HTR-8/SVneo (cell line): ENCODE data around the gene PLCL2.

Experiments used
- DNase-seq: peaks from one replicate; pipeline ENCODE4 v3.0.0; 2011; ENCODE audit warnings: low spot score, mixed read lengths; ENCODE audit not compliant: insufficient read length
- FAIRE-seq: peaks from 2 replicates; lab custom pipeline; 2011; peaks lifted over from hg19 to GRCh38; lab: Jason Lieb, UNC

The PLCL2 gene

GRCh38 chr3:16911916-16912315 is 27.2 kb downstream of the PLCL2 start:
- FAIRE-seq (no peak), DNase-seq (no peak)

- FAIRE-seq (no peak), DNase-seq (no peak)
Measured at GRCh38 chr3:16912400-16913263, 27.9 kb downstream of the PLCL2 start.

GRCh38 chr3:16913264-16913580 is 28.5 kb downstream of the PLCL2 start:
- DNase-seq = no peak
- FAIRE-seq = no peak

- FAIRE-seq = no peak
- DNase-seq = no peak
Measured at GRCh38 chr3:16916840-16917239, 32.1 kb downstream of the PLCL2 start.

DNA sequence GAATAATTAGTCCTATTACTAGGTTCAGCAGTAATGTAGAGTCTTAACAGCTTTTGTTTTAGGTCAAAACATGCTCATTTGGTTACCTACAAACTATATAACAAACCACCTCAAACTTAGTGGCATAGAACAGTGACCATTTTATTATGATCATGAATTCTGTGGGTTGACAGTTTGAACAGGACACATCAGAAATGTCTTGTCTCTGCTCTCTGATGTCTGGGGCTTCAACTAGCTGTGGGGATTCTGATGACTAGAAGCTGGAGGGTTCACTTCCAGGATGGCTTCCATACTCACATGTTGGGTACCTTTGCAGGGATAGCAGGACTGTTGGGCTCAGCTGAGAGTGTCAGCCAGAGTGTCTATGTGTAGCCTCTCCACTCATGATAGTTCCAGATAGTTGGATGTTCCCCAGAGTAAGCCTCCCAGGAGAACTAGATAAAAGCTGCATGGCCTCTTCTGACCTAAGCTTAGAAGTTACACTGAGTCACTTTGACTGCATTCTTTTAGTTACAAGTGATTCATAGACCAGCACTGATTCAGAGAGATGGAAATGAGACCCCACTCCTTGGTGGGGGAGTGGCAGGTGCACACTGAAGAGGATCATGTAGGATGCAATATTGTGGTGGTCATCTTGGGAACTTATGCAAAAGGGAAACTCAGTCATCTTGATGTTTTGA is 32.6 kb downstream of the PLCL2 start:
- FAIRE-seq (no peak), DNase-seq (no peak)

- no peak for DNase-seq
- FAIRE-seq = no peak
Measured at GRCh38 chr3:16917980-16918682, 33.4 kb downstream of the PLCL2 start.

DNA sequence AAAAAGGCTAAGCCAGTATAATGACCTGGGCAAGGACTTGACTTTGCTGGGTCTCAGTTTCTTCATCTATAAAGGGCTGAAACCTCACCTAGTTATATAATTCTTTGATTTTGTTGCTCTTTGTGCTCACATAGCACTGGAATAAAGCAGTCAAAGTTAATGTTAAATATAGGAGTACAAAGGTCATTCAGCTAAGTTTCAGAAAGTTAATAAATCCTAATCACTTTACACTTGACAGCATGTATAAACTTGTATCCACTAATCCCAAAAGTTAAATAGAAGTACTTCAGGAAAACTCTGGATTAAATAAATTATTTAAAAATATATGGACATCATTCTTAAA is 33.9 kb downstream of the PLCL2 start:
- FAIRE-seq (no peak), DNase-seq (no peak)

GRCh38 chr3:16923112-16923511 is 38.4 kb downstream of the PLCL2 start:
- FAIRE-seq = no peak
- no peak for DNase-seq

DNA sequence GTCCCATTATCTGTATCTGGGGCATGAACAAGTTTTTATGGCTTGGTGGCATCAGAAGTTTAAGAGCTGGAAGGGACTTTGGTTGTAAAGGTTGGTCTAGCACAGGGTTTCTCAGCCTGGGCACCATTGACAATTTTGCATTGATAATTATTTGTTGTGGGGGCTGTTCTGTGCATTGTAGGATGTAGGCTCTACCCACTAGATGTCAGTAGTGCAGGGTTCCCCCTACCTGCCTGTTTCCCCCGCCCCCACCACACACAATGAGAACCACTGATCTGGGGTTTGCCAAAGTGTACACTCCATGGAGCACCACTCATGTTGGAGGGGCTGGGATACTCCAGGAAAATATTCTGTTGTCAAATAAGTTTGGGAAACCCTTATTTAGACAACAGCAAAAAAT is 42.7 kb downstream of the PLCL2 start:
- FAIRE-seq = no peak
- DNase-seq = no peak

DNA sequence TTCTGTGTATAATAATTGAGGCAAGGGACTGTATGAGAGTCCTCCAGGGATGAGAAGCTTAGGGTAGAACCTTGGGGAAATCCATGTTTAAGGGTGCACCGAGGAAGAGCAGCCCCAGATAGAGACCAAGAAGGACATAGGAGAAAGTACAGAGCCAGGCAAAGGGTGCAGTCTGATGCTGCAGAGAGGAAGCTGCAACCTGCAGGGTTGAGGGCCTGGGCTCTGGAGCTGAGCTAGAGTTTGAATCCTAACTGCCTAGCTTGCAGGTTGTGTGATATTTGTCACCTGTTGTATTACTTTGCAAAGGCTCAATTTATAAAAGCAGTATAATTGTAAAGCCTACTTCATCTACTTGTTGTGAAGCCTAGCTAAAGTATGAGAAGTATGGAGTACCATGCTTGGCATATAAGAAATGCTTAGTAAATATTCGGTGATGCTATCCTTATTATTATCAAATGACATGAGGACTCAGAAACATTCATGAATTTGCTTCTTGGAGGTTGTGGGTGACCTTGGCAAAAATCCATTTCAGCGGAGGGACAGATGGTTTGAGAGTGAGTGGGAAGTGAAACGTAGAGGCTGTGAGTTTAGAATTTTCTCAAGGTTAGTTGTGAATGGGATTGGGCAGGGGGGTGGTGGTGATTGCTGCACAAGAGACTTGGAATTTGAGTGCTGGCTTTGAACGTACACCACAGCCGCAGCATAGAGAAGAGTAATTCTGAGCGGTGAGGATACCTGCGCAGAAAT is 43.8 kb downstream of the PLCL2 start:
- FAIRE-seq (no peak), DNase-seq (no peak)

DNA sequence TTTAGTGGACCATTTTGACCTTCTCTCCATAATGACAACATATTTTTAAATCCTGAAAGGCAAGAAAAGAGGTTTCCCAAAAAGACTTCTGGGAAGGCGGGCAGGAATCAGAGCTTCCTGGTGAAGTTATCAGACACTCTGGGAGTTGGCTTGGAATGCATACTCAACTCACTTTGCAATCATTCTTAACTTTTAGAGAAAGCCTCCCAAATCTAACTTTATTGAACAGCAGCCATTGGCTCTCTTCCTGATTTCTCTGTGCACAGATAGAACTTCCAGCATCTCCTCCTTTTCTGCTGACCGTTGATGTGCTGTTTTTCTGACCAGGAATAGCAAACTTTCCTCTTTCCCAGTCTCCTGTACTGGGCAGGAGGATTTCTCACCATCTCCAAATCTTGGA is 44.6 kb downstream of the PLCL2 start:
- FAIRE-seq (no peak), DNase-seq (no peak)

GRCh38 chr3:16932877-16933276 is 48.1 kb downstream of the PLCL2 start:
- DNase-seq = no peak
- FAIRE-seq = no peak

DNA sequence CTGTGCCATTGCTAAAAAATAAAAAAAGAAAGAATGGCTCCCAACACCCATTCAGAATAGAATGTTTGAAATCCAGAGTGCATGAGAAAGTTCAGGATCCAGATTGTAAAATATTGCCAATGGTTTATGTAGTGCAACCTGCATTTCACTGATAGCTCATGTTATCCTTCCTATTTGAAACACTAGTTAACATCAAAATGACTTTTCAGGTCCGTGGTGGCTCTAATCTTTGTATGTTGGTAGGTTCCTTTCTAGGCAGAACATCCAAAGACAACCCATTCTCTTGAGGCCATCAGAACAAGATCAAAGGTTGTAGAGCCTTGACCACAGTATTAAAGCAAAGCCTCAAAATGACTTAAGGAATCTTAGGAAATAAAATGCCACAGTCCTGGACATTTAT is 51.0 kb downstream of the PLCL2 start:
- no peak for DNase-seq
- no peak for FAIRE-seq

- FAIRE-seq (no peak), DNase-seq (no peak)
Measured at GRCh38 chr3:16936233-16936632, 51.5 kb downstream of the PLCL2 start.

DNA sequence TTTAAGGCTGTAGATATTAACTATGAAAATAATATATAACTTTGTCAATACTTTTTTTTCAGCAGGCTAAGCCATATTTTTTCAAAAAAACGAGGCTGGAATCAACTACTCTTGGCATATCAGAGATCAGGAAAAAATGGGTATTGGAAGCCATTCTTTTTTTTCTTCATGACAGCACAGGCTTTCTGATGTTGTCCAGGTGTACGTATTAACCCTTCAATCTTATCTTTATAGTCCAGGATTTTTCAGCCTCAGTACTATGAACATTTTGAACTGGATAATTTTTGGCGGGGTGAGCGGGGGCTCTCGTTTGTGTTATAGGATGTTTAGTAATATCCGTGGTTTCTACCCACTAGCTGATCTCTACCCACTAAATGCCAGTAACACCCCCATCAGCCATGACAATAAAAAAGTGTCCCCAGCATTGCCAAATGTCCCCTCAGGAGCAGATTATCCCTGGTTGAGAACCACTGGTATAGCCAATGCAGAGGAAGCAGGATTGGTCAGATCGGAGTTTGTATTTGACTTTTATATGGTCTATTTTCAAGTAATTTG is 52.0 kb downstream of the PLCL2 start:
- FAIRE-seq (no peak), DNase-seq (no peak)

- no peak for DNase-seq
- no peak for FAIRE-seq
Measured at GRCh38 chr3:16937326-16937845, 52.6 kb downstream of the PLCL2 start.

DNA sequence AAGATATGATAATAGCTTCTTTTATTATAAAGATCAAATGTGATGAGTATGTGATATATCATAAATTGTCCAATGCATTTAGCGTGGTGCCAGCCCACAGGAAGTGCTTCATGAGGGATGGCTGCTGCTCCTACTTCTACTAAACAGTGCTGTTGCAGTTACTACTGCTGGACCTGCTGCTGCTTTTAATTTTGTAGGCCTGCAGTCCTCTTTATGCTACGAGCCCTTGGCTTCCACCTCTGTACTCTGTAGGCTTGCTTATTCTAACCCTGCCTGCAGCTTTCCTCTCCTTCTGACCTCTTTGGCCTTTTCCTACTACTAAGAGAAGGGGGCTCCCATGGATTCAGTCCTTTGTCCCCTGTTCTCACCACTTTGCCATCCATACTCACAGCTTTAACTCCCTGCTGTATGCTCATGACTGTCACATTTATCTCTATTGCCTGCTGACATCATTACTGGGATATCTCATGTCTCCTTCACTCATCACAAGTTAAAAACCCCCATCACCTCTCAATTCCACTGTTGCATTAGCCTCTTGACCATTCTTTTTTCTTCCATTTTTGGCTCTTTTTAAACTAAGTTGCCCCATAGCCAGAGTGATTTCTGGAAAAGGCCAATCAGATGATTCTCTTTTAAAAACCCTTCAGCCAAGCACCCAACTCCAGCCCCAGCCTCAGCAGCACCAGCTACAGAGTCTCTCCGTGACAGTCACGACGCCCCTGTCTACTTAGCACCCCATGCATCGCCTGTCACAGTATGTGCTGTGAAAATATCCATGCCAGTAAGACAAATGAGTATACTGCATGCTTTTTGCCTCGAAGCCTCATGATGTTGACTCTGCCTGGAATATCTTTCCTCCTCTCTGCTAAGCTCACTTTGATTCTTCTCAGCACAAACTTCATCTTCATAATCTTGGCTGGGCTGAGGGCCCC is 56.3 kb downstream of the PLCL2 start:
- no peak for FAIRE-seq
- no peak for DNase-seq

GRCh38 chr3:16942955-16943354 is 58.2 kb downstream of the PLCL2 start:
- DNase-seq = no peak
- no peak for FAIRE-seq

- no peak for DNase-seq
- FAIRE-seq = no peak
Measured at GRCh38 chr3:16943857-16944256, 59.1 kb downstream of the PLCL2 start.
